HEK293T (cell line): ENCODE data around the gene MPPED1.

Experiments used
- ARNT ChIP-seq: fragments of 450-650 bp; IDR thresholded peaks from 2 replicates; pipeline ENCODE4 v1.6.1; 2017; ENCODE audit warnings: mild to moderate bottlenecking
- BHLHE40 ChIP-seq: fragments of 450-650 bp; IDR thresholded peaks from 2 replicates; pipeline ENCODE4 v1.6.1; 2016; ENCODE audit warnings: mild to moderate bottlenecking, moderate library complexity, borderline replicate concordance
- ELF4 ChIP-seq: fragments of 450-650 bp; IDR thresholded peaks from 2 replicates; pipeline ENCODE4 v1.6.1; 2017; ENCODE audit warnings: antibody characterized with exemption
- FOXK2 ChIP-seq: fragments of 450-650 bp; IDR thresholded peaks from 2 replicates; pipeline ENCODE4 v1.6.1; 2016; ENCODE audit warnings: mild to moderate bottlenecking
- FOXM1 ChIP-seq: fragments of 450-650 bp; IDR thresholded peaks from 2 replicates; pipeline ENCODE4 v1.6.1; 2017; ENCODE audit warnings: mild to moderate bottlenecking, borderline replicate concordance
- HDGF ChIP-seq: fragments of 450-650 bp; IDR thresholded peaks from 2 replicates; pipeline ENCODE4 v1.6.1; 2017; ENCODE audit warnings: antibody characterized with exemption, borderline replicate concordance
- L3MBTL2 ChIP-seq: fragments of 450-650 bp; conservative IDR thresholded peaks from 2 replicates; pipeline ENCODE4 v1.6.1; 2016; ENCODE audit warnings: mild to moderate bottlenecking
- LEF1 ChIP-seq: fragments of 450-650 bp; IDR thresholded peaks from 2 replicates; pipeline ENCODE4 v1.6.1; 2017; ENCODE audit warnings: mild to moderate bottlenecking, borderline replicate concordance
- NFRKB ChIP-seq: fragments of 450-650 bp; IDR thresholded peaks from 2 replicates; pipeline ENCODE4 v1.6.1; 2016; ENCODE audit warnings: mild to moderate bottlenecking, moderate library complexity
- SP1 ChIP-seq: fragments of 450-650 bp; IDR thresholded peaks from 2 replicates; pipeline ENCODE4 v1.6.1; 2017
- SUZ12 ChIP-seq: fragments of 450-650 bp; IDR thresholded peaks from 2 replicates; pipeline ENCODE4 v1.6.1; 2016; ENCODE audit warnings: mild to moderate bottlenecking
- ZNF384 ChIP-seq: fragments of 450-650 bp; IDR thresholded peaks from 2 replicates; pipeline ENCODE4 v1.6.1; 2016
- TF ChIP-seq, protein P1 (sequence below): fragments of 450-650 bp; IDR thresholded peaks from 2 replicates; pipeline ENCODE4 v1.6.1; 2016

DNA sequence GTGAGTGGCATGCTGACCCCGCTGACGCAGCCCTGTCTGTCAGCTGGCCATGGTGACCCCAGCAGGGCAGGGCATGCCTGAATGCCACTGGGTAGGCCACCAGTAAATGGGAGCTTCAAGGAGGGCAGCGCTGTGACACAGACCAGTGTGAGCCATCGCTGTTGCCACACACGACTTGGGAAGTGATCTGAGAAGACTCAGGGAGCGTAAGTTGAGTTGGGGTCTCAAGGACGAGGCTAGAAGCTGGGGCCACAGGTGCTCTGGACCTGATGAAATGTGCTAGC is 28.2 kb downstream of the MPPED1 start:
- TF ChIP-seq BHLHE40 (no peak), ARNT (no peak), SP1 (no peak), SUZ12 (no peak), L3MBTL2 (no peak), ZNF384 (no peak), ELF4 (no peak), FOXM1 (no peak), HDGF (no peak), FOXK2 (no peak), LEF1 (no peak), NFRKB (no peak)
- TF ChIP-seq, protein P1, sequence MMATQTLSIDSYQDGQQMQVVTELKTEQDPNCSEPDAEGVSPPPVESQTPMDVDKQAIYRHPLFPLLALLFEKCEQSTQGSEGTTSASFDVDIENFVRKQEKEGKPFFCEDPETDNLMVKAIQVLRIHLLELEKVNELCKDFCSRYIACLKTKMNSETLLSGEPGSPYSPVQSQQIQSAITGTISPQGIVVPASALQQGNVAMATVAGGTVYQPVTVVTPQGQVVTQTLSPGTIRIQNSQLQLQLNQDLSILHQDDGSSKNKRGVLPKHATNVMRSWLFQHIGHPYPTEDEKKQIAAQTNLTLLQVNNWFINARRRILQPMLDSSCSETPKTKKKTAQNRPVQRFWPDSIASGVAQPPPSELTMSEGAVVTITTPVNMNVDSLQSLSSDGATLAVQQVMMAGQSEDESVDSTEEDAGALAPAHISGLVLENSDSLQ = no peak
